Activated T-cell treated with anti-CD3 and anti-CD28 coated beads, Interleukin-2, amount 50 U/mL, for 24 hours (primary cell): Measurements from ENCODE around the gene FKBP3.
"Not testable (repeated sequence)": the region's sequence is repeated elsewhere in the genome, so short reads cannot be mapped to it uniquely, and the experiment has no call there.

Experiments
- DNase-seq: peaks from one replicate; pipeline ENCODE4 v3.0.0-alpha.2; 2020
- H3K27ac Mint-ChIP-seq: 2 replicates; pipeline ENCODE4 v1.8.0; 2020; ENCODE audit warnings: mild to moderate bottlenecking, mixed read lengths
- H3K27me3 Mint-ChIP-seq: 2 replicates; pipeline ENCODE4 v1.8.0; 2020; ENCODE audit warnings: mixed read lengths
- H3K36me3 Mint-ChIP-seq: 2 replicates; pipeline ENCODE4 v1.8.0; 2020; ENCODE audit warnings: low read depth, mixed read lengths
- H3K4me1 Mint-ChIP-seq: 2 replicates; pipeline ENCODE4 v1.8.0; 2020; ENCODE audit warnings: low read depth, mixed read lengths
- H3K4me3 Mint-ChIP-seq: 2 replicates; pipeline ENCODE4 v1.8.0; 2020; ENCODE audit warnings: mild to moderate bottlenecking, moderate library complexity, mixed read lengths
- H3K9me3 Mint-ChIP-seq: 2 replicates; pipeline ENCODE4 v1.8.0; 2020; ENCODE audit warnings: mixed read lengths

The FKBP3 gene

GRCh38 chr14:45089813-45090212 is 44.5 kb downstream of the FKBP3 start:
- Mint-ChIP-seq H3K9me3 (no peaks in the 10 kb centered on the region), H3K4me3 (peak overlapping the region; percentile 49), H3K27ac (peak overlapping the region; percentile 95), H3K27me3 (no peaks in the 10 kb centered on the region), H3K4me1 (peaks cover 74% of the 10 kb centered on the region), H3K36me3 (peaks cover 76% of the 10 kb centered on the region)
- no peak for DNase-seq

- Mint-ChIP-seq H3K4me1 (peaks cover 53% of the 10 kb centered on the region), H3K4me3 (peak overlapping the region; percentile 98), H3K27me3 (no peaks in the 10 kb centered on the region), H3K27ac (peak overlapping the region; percentile 98), H3K9me3 (no peaks in the 10 kb centered on the region), H3K36me3 (peaks cover 55% of the 10 kb centered on the region)
- DNase-seq, result no peak
Measured at GRCh38 chr14:45084946-45085346, 49.3 kb downstream of the FKBP3 start.

GRCh38 chr14:45083976-45084722 is 50.1 kb downstream of the FKBP3 start, which contains the start of gene PRPF39:
TSS of gene PRPF39 (plus strand) at chr14:45084116. CDS start at chr14:45095240, 11,124 bp downstream.
- Mint-ChIP-seq H3K27me3 (no peaks in the 10 kb centered on the region), H3K27ac (peak within 1 kb of the TSS; percentile 98), H3K4me1 (peaks cover 45% of the 10 kb centered on the region), H3K36me3 (peaks cover 49% of the 10 kb centered on the region), H3K9me3 (no peaks in the 10 kb centered on the region), H3K4me3 (peak within 1 kb of the TSS; percentile 98)
- DNase-seq, result peak; percentile 97

GRCh38 chr14:45083617-45083975 is 50.7 kb downstream of the FKBP3 start:
- peaks cover 44% of the 10 kb centered on the region for H3K36me3 Mint-ChIP-seq
- H3K4me3 Mint-ChIP-seq, result peak overlapping the region; percentile 98
- peak overlapping the region; percentile 98 for H3K27ac Mint-ChIP-seq
- no peak for DNase-seq
- no peaks in the 10 kb centered on the region for H3K27me3 Mint-ChIP-seq
- no peaks in the 10 kb centered on the region for H3K9me3 Mint-ChIP-seq
- H3K4me1 Mint-ChIP-seq, result peaks cover 39% of the 10 kb centered on the region

- Mint-ChIP-seq H3K4me3 (no peak overlapping the region), H3K4me1 (peaks cover 30% of the 10 kb centered on the region)
Measured at GRCh38 chr14:45082420-45082819, 51.9 kb downstream of the FKBP3 start.

GRCh38 chr14:45081096-45081495 is 53.2 kb downstream of the FKBP3 start:
- H3K27ac Mint-ChIP-seq, DNase-seq, H3K27me3 Mint-ChIP-seq, H3K9me3 Mint-ChIP-seq, H3K4me3 Mint-ChIP-seq: not testable (repeated sequence)
- peaks cover 18% of the 10 kb centered on the region for H3K4me1 Mint-ChIP-seq
- H3K36me3 Mint-ChIP-seq, result peaks cover 22% of the 10 kb centered on the region

More at GRCh38 chr14:45082420-45082819, 51.9 kb downstream of the FKBP3 start:
- H3K9me3 Mint-ChIP-seq, result no peaks in the 10 kb centered on the region
- H3K27me3 Mint-ChIP-seq, result no peaks in the 10 kb centered on the region
- no peak overlapping the region for H3K27ac Mint-ChIP-seq
- no peak for DNase-seq
- H3K36me3 Mint-ChIP-seq, result peaks cover 34% of the 10 kb centered on the region

- DNase-seq, H3K27me3 Mint-ChIP-seq, H3K9me3 Mint-ChIP-seq, H3K27ac Mint-ChIP-seq, H3K4me3 Mint-ChIP-seq: not testable (repeated sequence)
- Mint-ChIP-seq H3K4me1 (peaks cover 12% of the 10 kb centered on the region), H3K36me3 (peaks cover 16% of the 10 kb centered on the region)
Measured at GRCh38 chr14:45080416-45080968, 53.8 kb downstream of the FKBP3 start.

GRCh38 chr14:45078323-45078722 is 56.0 kb downstream of the FKBP3 start:
- no peak overlapping the region for H3K27ac Mint-ChIP-seq
- H3K4me3 Mint-ChIP-seq, result no peak overlapping the region
- H3K4me1 Mint-ChIP-seq, result peaks cover 3% of the 10 kb centered on the region
- no peaks in the 10 kb centered on the region for H3K9me3 Mint-ChIP-seq
- H3K36me3 Mint-ChIP-seq, result peaks cover 2% of the 10 kb centered on the region
- H3K27me3 Mint-ChIP-seq, result no peaks in the 10 kb centered on the region
- DNase-seq, result no peak

- H3K9me3 Mint-ChIP-seq, result no peaks in the 10 kb centered on the region
- no peak overlapping the region for H3K27ac Mint-ChIP-seq
- H3K36me3 Mint-ChIP-seq, result peaks cover 16% of the 10 kb centered on the region
- no peaks in the 10 kb centered on the region for H3K4me1 Mint-ChIP-seq
- DNase-seq, result no peak
- H3K27me3 Mint-ChIP-seq, result no peaks in the 10 kb centered on the region
- no peak overlapping the region for H3K4me3 Mint-ChIP-seq
Measured at GRCh38 chr14:45073231-45073879, 60.9 kb downstream of the FKBP3 start.

DNA sequence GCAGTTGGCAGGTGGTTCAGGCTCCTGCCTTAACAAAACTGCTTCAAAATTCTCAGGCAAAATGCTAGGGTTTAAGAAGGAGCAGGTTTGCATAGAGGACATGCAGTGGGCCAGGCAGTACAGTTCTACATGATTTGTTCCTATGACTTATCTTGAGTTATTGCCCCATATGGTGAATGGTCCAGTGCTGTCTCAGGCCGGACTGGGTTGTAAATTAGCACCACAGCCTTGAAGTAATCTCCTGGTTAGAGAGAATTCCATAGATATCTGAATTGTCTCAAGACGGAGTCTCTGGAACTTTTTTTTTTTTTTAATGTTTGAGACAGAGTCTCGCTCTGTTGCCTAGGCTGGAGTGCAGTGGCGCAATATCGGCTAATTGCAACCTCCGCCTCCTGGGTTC is 62.2 kb downstream of the FKBP3 start:
- Mint-ChIP-seq H3K9me3 (no peaks in the 10 kb centered on the region), H3K27me3 (no peaks in the 10 kb centered on the region), H3K36me3 (peaks cover 19% of the 10 kb centered on the region), H3K4me3 (no peak overlapping the region), H3K27ac (no peak overlapping the region), H3K4me1 (no peaks in the 10 kb centered on the region)
- no peak for DNase-seq

GRCh38 chr14:45070215-45070614 is 64.1 kb downstream of the FKBP3 start:
- Mint-ChIP-seq H3K27ac (no peak overlapping the region), H3K36me3 (peaks cover 19% of the 10 kb centered on the region), H3K9me3 (no peaks in the 10 kb centered on the region), H3K4me1 (no peaks in the 10 kb centered on the region), H3K4me3 (no peak overlapping the region), H3K27me3 (no peaks in the 10 kb centered on the region)
- no peak for DNase-seq

DNA sequence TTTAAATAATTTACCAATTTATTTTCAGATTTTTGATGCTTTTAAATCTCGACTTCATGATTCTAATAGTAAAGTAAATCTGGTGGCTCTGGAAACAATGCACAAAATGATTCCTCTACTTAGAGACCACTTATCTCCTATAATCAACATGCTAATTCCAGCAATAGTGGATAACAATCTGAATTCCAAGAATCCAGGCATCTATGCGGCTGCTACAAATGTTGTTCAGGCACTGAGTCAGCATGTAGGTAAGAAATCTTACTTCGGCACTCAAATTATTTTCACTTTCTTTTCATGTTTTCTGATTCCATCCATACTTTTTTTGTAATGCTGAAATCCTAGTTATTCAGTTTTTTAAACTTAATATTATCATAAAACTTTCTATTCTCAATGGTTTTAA is 65.9 kb downstream of the FKBP3 start:
- Mint-ChIP-seq H3K36me3 (peaks cover 19% of the 10 kb centered on the region), H3K4me3 (no peak overlapping the region), H3K4me1 (no peaks in the 10 kb centered on the region), H3K9me3 (no peaks in the 10 kb centered on the region), H3K27ac (no peak overlapping the region), H3K27me3 (no peaks in the 10 kb centered on the region)
- DNase-seq, result no peak

GRCh38 chr14:45066667-45067066 is 67.6 kb downstream of the FKBP3 start:
- no peaks in the 10 kb centered on the region for H3K4me1 Mint-ChIP-seq
- DNase-seq, result no peak
- H3K27ac Mint-ChIP-seq, result no peak overlapping the region
- no peaks in the 10 kb centered on the region for H3K9me3 Mint-ChIP-seq
- no peak overlapping the region for H3K4me3 Mint-ChIP-seq
- H3K36me3 Mint-ChIP-seq, result peaks cover 13% of the 10 kb centered on the region
- H3K27me3 Mint-ChIP-seq, result no peaks in the 10 kb centered on the region

- H3K27me3 Mint-ChIP-seq, result no peaks in the 10 kb centered on the region
- DNase-seq, result no peak
- no peak overlapping the region for H3K27ac Mint-ChIP-seq
- H3K9me3 Mint-ChIP-seq, result no peaks in the 10 kb centered on the region
- no peak overlapping the region for H3K4me3 Mint-ChIP-seq
- no peaks in the 10 kb centered on the region for H3K4me1 Mint-ChIP-seq
- peaks cover 13% of the 10 kb centered on the region for H3K36me3 Mint-ChIP-seq
Measured at GRCh38 chr14:45065956-45066355, 68.3 kb downstream of the FKBP3 start.
